CD1c-positive myeloid dendritic cell (primary cell): Measurements from ENCODE around the gene DHDDS.
"Not testable (repeated sequence)": the region's sequence is repeated elsewhere in the genome, so short reads cannot be mapped to it uniquely, and the experiment has no call there.

Source experiments
- DNase-seq: peaks from one replicate; pipeline ENCODE4 v3.0.0-alpha.2; 2016; ENCODE audit errors: extremely low spot score

DHDDS gene

DNA sequence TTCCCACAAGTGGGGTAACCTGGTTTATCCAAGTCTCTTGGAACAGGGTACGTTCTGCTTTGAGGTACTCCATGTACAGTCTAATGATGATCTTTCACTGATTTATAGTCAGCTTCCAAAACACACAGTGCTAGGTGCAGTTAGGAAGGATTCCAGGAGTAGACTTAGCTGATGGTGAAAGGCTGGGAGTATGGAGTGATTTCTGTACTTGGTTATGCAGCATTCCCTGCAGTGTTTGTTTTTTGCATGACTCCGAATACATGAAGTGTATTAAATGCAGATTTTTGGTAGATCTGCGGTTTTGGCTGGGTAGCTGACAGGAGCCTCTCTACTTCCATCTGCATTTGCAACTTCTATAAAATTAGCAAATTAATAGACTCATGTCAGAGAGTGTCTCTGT, 43.9 kb downstream of the DHDDS start:
- DNase-seq, result no peak

DNA sequence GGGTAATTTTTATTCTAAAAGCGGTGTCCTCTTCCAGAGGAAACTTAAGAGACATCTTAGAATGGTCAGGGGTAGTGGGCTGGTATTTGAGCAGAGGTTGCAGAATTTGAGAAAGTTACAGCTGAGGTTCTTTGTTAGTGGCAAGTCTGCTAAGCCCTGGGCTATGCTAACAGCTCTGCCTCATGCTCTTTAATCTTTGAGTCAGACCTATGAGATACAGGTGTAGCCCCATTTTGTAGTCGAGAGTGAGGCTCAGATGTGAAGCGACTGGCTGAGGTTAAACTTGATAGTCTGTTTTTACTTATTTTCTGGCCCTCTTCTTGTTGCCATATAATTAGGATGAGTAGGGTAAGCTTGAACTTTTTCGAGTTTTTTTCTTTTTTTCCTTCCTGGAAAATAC, 44.8 kb downstream of the DHDDS start:
- no peak for DNase-seq

DNA sequence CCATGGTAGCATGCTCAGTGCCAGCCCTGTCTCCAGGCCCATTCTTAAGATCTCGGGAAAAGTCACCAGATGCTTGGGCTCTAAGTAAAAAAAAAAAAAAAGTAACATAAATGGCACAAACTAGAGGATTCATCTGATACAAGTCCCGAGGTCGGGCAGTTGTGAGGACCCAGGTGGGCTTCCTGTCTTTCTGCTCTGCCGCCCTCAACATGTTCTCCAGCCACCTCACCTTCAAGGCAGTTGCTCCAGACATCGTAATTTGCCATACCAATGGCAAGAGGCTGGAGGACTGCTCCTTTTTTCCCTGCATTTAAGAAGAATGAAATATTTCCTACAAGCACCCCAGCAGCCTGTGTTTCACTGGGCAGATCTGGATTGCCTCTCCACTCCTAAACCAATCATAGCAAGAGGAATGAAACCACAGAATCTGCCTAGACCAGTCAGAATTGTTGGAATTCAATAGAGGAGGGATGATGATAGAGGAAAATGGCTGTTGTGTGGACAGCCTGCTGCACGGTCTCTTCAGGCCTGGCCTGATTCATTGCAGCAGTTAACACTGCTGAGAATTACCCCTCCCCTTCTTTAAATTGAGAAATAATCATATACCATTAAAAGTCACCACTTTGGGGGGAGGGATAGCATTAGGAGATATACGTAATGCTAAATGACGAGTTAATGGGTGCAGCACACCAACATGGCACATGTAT, 45.5 kb downstream of the DHDDS start:
- DNase-seq, result no peak

GRCh38 chr1:26478159-26478558, 46.0 kb downstream of the DHDDS start:
- no peak for DNase-seq

GRCh38 chr1:26478988-26479387, 46.9 kb downstream of the DHDDS start:
- no peak for DNase-seq

GRCh38 chr1:26482921-26483320, 50.8 kb downstream of the DHDDS start:
- DNase-seq, result no peak

- no peak for DNase-seq
These were observed 51.9 kb downstream of the DHDDS start for GRCh38 chr1:26483980-26484379.

DNA sequence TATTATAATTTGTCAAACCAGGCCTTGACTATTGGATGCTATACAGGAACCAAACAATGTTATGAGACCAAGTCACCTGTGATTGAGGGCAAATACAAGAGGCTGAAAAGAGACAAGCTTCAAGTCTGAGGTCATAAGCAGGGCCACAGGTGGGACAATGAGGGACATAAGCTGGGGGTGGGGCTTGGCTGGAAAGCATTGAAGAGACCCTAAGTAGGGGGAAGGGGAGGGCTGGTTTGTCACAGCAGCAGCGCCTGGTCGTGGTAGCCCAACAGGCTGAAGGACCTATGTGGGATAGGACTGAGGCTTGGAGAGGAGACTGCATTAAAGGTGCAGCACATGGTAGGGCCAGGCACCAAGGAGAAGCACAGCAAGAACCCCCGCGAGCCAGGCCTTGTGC, 58.0 kb downstream of the DHDDS start:
- no peak for DNase-seq

- no peak for DNase-seq
These were observed 61.1 kb downstream of the DHDDS start for GRCh38 chr1:26493267-26493666.

DNA sequence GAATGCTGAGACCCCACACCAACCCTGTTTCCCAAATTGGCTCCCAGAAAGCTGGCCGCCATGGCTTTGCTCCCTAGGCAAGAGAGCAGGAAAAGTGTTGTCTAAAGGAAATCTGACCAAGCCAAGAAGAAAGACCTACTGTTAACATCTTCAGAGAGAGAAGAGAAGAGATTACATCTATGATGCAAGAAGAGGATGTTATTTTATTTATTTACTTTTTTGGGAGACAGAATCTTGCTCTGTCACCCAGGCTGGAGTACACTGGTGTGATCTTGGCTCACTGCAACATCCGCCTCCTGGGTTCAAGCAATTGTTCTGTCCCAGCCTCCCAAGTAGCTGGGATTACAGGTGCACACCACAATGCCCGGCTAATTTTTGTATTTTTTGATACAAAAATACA, 61.8 kb downstream of the DHDDS start:
- DNase-seq, result no peak

DNA sequence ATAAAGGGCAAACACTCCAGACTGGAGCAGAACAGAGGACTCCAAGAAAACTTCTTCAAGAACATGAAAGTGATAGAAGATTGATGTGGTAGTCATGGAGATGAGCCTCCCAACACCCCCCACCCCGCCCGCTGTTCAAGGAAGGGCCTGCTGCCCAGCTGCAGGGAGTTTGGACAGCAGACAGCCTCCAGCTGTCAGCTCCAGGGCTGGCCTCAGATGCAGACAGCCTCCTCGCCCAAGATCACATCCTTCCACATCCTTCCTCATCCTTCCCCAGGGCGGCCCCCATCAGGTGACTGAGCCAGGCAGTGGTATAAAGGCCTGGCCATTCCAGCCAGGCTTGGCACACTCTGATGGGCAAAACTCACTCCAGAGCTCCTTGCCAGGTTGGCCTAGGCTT, 64.7 kb downstream of the DHDDS start:
- no peak for DNase-seq

DNA sequence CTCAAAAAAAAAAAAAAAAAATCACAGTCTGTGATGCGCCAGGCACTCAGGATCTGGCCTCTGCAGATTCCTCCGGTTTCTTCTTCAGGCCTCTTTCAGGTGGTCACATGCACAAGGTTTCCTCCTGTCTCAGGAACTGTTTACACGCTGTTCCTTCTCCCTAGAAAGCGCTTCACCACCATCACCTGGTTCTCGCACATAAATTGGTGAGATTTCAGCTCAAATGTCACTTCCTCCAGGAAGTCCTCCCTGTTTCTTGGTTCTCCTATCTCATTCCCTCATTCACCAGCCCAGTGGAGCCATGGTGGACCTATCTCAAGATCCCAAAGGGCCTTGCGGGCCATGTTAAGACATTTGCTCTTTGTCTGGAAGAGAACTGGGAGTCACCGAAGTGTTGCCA, 66.8 kb downstream of the DHDDS start:
- DNase-seq, result no peak

DNA sequence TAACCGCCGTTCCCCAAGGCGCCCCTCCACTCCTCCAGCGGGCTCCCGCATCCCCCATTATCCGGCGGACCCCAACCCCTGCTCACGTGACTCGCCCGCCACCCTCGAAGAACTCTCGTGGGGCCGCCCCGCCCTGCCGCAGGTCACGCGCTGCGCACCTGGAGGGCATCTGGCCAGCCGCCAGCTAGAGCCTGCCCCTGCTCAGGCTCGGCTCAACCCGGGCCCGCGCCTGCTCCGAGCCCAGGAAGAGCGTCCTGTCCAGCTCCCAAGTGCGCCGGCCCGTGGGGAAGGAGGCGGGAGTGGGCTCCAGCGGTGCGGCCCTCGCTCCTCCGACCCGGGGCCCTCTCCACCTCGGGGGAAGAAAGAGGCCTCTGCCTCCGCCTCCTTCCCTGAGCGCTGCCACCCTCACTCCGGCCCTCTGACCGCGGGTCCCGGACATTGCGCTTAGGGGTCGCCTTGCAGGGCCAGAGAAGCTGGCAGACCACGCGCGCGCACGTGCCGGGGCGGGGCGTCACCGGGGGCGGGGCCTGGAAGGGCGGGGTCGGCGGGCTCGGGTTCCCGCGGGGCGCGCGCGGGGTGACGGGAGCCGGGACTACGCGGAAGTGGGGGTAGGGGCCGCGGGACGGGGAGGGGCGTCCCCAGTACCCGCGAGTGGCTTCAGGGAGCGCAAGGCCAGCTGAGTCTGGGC, 68.5 kb downstream of the DHDDS start:
- DNase-seq, result peak; percentile 90

DNA sequence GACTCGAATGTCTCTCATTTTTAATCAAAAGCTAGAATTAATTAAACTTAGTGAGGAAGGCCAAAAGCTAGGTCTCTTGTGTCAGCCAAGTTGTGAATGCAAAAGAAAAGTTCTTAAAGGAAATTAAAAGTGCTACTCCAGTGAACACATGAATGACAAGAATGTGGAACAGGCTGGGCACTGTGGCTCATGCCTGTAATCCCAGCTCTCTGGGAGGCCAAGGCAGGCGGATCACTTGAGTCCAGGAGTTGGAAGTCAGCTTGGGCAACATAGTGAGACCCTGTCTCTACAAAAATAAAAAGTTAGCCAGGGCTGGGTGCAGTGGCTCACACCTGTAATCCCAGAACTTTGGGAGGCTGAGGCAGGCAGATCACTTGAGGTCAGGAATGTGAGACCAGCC, 78.6 kb downstream of the DHDDS start:
- not testable (repeated sequence) for DNase-seq

- DNase-seq, result not testable (repeated sequence)
These were observed 83.7 kb downstream of the DHDDS start for GRCh38 chr1:26515836-26516235.

GRCh38 chr1:26516987-26517765, 85.1 kb downstream of the DHDDS start:
- DNase-seq, result no peak

DNA sequence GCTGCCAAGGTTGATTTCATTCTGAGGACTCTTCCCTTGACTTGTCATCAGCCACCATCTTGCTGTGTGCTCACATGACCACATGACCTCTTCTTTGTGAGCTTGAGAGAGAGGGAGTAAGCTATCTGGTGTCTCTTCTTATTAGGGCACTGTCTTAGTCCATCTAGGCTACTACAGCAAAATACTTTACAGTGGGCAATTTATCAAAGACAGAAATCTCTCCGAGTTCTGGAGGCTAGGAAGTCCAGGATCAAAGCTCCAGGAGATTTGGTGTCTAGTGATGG, 85.6 kb downstream of the DHDDS start:
- DNase-seq, result no peak

- DNase-seq, result no peak
These were observed 86.2 kb downstream of the DHDDS start for GRCh38 chr1:26518355-26518754.

DNA sequence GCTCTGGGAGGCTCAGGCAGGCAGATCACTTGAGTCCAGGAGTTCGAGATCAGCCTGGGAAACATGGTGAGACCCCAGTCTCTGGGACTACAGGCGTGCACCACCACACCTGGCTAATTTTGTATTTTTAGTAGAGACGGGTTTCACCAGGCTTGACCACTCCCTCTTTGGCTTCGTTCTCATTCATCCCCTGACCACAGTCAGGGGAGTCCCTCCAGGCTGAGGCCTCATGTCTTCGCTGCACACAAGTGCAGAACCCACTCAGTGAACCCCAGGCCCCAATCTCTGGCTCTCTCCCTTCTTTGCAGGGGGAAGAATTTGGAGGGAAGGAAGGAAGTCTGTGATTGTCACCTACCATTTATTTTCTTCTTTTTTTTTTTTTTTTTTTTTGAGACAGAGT, 88.2 kb downstream of the DHDDS start:
- no peak for DNase-seq
